Measurements from ENCODE around the gene YWHAG. TPM values are rescaled to one million over a fixed set of nuclear protein-coding genes. Genes with fewer than 3 reads are reported as not detected.
A peak's percentile ranks its signal among the peaks of the same experiment; 100 is the strongest.
"Not testable (repeated sequence)": the region's sequence is repeated elsewhere in the genome, so short reads cannot be mapped to it uniquely, and the experiment has no call there.

The YWHAG gene
- polyA plus RNA-seq, 2 donors = 35.2 to 53.3 TPM

DNA sequence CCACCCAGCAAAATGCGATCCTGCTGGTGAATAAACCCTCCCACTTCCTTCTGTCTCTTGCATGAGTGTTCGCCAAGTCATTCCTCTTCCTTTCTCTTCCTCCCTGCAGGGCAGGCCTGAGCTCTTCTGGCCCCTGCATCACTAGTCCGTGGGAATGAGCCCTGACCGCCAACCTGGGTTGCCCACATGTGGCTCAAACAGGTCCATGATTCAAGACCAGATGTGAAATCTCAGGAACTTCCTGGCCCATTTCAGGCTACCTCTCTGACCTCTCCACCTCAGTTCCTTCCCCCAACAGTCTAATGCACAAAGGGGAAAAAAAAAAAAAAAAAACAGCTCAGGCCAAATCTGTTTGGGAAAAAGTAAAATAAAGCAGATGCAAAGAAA, 5.4 kb upstream of the YWHAG start:
- Histone ChIP-seq H3K9me3 (ENCODE audit: control insufficient read depth in 2 of 2, insufficient read depth in 1 of 2, low read depth in 1 of 2, low read length in 1 of 2) (no peaks in the 10 kb centered on the region), H3K4me3 (ENCODE audit: low read depth in 1 of 2, low read length in 2 of 2) (no peak overlapping the region), H3K4me1 (ENCODE audit: control insufficient read depth in 2 of 2, insufficient read depth in 2 of 2, low read length in 1 of 2) (peaks cover 0 to 6% of the 10 kb centered on the region in 2 donors), H3K27me3 (ENCODE audit: control insufficient read depth in 1 of 2, insufficient read depth in 2 of 2, low read length in 2 of 2) (no peaks in the 10 kb centered on the region), H3K27ac (ENCODE audit: low read depth in 2 of 2, low read length in 1 of 2) (peak overlapping the region; percentile 84 to 98), H3K36me3 (ENCODE audit: control insufficient read depth in 2 of 2, insufficient read depth in 2 of 2, low read length in 1 of 2) (no peaks in the 10 kb centered on the region)
- WGBS, 2 donors = 24 to 34% methylated on average over 4 of the region's 4 CpGs

DNA sequence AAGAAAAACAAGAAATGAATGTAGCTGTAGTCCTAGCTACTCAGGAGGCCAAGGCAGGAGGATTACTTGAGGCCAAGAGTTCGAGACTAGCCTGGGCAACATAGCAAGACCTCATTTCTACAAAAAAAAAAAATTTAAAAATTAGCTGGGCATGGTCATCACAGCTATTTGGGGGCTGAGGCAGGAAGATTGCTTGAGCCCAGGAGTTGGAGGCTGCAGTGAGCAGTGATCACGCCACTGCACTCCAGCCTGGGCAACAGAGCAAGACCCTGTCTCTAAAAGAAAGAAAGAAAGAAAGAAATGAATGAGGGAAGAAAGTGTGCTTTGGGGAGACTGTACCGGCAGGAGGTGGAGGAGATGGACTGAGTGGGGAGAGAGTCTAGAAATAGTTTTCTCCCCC, 5.0 kb upstream of the YWHAG start:
- not testable (repeated sequence) for H3K4me3 ChIP-seq (ENCODE audit: low read depth in 1 of 2, low read length in 2 of 2); H3K36me3 ChIP-seq (ENCODE audit: control insufficient read depth in 2 of 2, insufficient read depth in 2 of 2, low read length in 1 of 2); H3K27me3 ChIP-seq (ENCODE audit: control insufficient read depth in 1 of 2, insufficient read depth in 2 of 2, low read length in 2 of 2); H3K9me3 ChIP-seq (ENCODE audit: control insufficient read depth in 2 of 2, insufficient read depth in 1 of 2, low read depth in 1 of 2, low read length in 1 of 2); H3K4me1 ChIP-seq (ENCODE audit: control insufficient read depth in 2 of 2, insufficient read depth in 2 of 2, low read length in 1 of 2)
- H3K27ac ChIP-seq (ENCODE audit: low read depth in 2 of 2, low read length in 1 of 2) = peak overlapping the region; percentile 84 to 98
- WGBS, 2 donors = 77 to 80% methylated on average over 3 of the region's 3 CpGs

DNA sequence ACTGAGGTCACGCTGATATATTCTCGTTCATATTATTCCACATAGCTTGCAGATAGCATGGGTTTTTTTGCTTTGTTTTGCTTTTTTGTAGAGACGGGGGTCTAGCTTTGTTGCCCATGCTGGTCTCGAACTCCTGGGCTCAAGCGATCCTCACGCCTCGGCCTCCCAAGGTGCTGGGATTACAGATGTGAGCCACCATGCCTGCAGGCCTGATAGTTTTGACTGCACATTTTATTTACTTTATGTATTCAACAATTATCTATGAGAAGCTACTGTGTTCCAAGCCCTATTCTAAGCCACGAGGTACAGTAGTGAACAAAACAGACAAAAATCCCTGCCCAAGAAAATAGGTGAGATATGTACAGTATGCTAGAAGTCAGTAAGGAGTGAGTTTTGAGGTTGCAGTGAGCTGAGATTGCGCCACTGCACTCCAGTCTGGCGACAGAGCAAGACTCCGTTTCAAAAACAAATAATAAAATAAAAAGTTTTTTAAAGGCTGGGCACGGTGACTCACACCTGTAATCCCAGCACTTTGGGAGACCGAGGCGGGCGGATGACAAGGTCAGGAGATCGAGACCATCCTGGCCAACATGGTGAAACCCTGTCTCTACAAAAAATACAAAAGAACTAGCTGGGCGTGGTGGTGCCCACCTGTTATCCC, 1.3 kb upstream of the YWHAG start:
- Histone ChIP-seq H3K36me3 (ENCODE audit: control insufficient read depth in 2 of 2, insufficient read depth in 2 of 2, low read length in 1 of 2) (no peaks in the 10 kb centered on the region), H3K9me3 (ENCODE audit: control insufficient read depth in 2 of 2, insufficient read depth in 1 of 2, low read depth in 1 of 2, low read length in 1 of 2) (no peaks in the 10 kb centered on the region), H3K27ac (ENCODE audit: low read depth in 2 of 2, low read length in 1 of 2) (peak overlapping the region; percentile 99), H3K27me3 (ENCODE audit: control insufficient read depth in 1 of 2, insufficient read depth in 2 of 2, low read length in 2 of 2) (no peaks in the 10 kb centered on the region), H3K4me3 (ENCODE audit: low read depth in 1 of 2, low read length in 2 of 2) (peak overlapping the region in 1 of 2 donors; percentile 76), H3K4me1 (ENCODE audit: control insufficient read depth in 2 of 2, insufficient read depth in 2 of 2, low read length in 1 of 2) (peaks cover 0 to 8% of the 10 kb centered on the region in 2 donors)
- 61 to 67% methylated on average over 17 of the region's 17 CpGs for WGBS, 2 donors

DNA sequence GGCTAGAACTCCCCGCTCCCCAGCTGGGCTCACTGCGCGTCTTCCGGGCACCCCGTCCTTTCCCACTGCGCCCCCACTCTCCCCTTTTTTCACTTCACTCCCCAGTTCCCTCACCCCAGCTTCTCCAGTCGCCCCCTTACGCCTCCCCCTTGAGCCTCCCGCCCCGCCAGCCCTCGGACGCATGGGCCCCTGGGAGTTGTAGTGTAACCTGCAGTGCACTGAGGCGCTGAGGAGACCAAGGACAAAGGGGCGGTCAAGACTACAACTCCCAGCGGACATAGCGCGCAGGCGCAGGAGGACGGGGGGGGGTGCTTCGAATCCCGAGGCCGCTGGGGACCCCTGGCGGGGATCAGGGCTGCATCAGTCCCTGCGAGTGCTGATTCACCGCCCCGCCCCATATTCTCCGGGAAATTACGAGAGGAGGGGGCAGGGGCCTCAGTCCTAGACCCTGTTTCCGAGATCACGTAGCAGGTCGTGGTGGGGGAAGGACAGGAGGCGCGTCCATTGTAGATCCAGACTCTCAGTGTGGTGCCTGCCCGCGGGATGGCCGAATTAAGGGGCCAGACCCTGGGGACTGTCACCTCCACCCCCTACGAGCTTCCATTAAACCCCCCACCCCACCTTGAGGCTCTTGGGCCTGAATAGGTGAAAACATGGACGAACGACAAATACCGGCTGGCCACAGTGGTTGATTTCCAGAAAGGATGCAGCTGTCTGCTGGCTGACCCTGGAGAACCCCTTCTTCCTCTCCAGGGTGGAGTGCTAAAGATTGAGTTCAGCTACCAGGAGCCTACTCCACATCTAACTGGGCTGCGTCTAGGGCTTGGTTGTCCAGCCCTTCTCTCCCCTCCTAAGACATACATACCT, 553 bp upstream of the YWHAG start:
- H3K27ac ChIP-seq (ENCODE audit: low read depth in 2 of 2, low read length in 1 of 2) = peak overlapping the region; percentile 99
- no peaks in the 10 kb centered on the region for H3K36me3 ChIP-seq (ENCODE audit: control insufficient read depth in 2 of 2, insufficient read depth in 2 of 2, low read length in 1 of 2)
- H3K4me3 ChIP-seq (ENCODE audit: low read depth in 1 of 2, low read length in 2 of 2) = peak overlapping the region; percentile 76 to 100
- H3K9me3 ChIP-seq (ENCODE audit: control insufficient read depth in 2 of 2, insufficient read depth in 1 of 2, low read depth in 1 of 2, low read length in 1 of 2) = no peaks in the 10 kb centered on the region
- no peaks in the 10 kb centered on the region for H3K27me3 ChIP-seq (ENCODE audit: control insufficient read depth in 1 of 2, insufficient read depth in 2 of 2, low read length in 2 of 2)
- H3K4me1 ChIP-seq (ENCODE audit: control insufficient read depth in 2 of 2, insufficient read depth in 2 of 2, low read length in 1 of 2) = peaks cover 0 to 5% of the 10 kb centered on the region in 2 donors
- 1% methylated on average over 40 to 41 of the region's 41 CpGs for WGBS, 2 donors

DNA sequence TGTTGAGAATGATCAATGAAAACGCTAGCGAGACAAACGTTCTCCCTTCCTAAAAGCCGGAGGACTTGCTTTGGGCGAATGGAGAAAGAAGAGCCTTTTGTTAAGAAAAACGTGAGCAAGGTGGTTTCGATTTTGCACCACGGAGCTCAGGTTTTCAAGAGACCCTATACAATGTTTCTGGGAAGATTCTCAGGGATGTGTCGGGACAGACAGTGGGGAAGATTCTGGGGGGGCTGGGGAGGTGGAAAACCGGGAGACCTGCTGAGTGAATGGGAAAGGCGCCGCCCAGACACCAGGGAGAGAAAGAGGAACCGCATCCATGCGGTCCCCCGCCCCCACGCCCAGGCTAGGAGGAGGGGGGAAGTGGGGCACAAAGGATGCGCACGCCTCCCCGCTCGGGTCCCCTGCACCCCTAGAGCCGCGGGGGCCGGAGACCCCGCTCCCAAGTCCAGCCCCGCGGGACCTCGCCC, 745 bp downstream of the YWHAG start:
- peak overlapping the region; percentile 99 for H3K27ac ChIP-seq (ENCODE audit: low read depth in 2 of 2, low read length in 1 of 2)

DNA sequence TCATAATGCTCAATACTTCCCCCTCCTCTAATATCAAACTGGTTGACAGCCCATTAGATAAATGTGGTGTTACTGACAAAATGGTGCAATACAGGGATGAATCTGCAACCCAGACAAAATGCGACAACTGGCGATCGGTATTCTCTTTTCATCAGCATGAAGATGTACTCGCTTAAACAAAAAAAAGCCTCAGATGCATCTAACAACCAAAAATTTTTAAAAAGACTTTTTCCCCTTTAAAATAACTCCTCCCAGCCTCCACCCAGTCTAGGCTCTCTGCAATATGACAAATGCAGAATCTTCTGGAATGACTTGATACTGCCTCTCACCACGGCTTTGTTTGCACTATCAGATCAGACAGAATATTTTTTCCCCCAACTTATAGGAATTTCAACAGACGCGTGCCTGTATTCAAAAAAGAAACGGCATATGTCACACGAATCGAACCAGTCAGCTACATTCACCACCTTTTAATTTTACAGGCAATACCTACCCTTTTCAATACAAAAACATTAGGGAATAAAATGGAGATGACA, 1.2 kb downstream of the YWHAG start:
- Histone ChIP-seq H3K4me1 (ENCODE audit: control insufficient read depth in 2 of 2, insufficient read depth in 2 of 2, low read length in 1 of 2) (peaks cover 0 to 2% of the 10 kb centered on the region in 2 donors), H3K27me3 (ENCODE audit: control insufficient read depth in 1 of 2, insufficient read depth in 2 of 2, low read length in 2 of 2) (no peaks in the 10 kb centered on the region), H3K9me3 (ENCODE audit: control insufficient read depth in 2 of 2, insufficient read depth in 1 of 2, low read depth in 1 of 2, low read length in 1 of 2) (no peaks in the 10 kb centered on the region), H3K4me3 (ENCODE audit: low read depth in 1 of 2, low read length in 2 of 2) (peak overlapping the region; percentile 76 to 100), H3K36me3 (ENCODE audit: control insufficient read depth in 2 of 2, insufficient read depth in 2 of 2, low read length in 1 of 2) (no peaks in the 10 kb centered on the region), H3K27ac (ENCODE audit: low read depth in 2 of 2, low read length in 1 of 2) (peak overlapping the region; percentile 99)
- 2% methylated on average over 10 of the region's 10 CpGs for WGBS, 2 donors

More for the DNA sequence above, 745 bp downstream of the YWHAG start:
- Histone ChIP-seq H3K27me3 (ENCODE audit: control insufficient read depth in 1 of 2, insufficient read depth in 2 of 2, low read length in 2 of 2) (no peaks in the 10 kb centered on the region), H3K4me1 (ENCODE audit: control insufficient read depth in 2 of 2, insufficient read depth in 2 of 2, low read length in 1 of 2) (peaks cover 0 to 2% of the 10 kb centered on the region in 2 donors), H3K36me3 (ENCODE audit: control insufficient read depth in 2 of 2, insufficient read depth in 2 of 2, low read length in 1 of 2) (no peaks in the 10 kb centered on the region), H3K4me3 (ENCODE audit: low read depth in 1 of 2, low read length in 2 of 2) (peak overlapping the region; percentile 76 to 100), H3K9me3 (ENCODE audit: control insufficient read depth in 2 of 2, insufficient read depth in 1 of 2, low read depth in 1 of 2, low read length in 1 of 2) (no peaks in the 10 kb centered on the region)
- WGBS, 2 donors = 1 to 2% methylated on average over 25 to 27 of the region's 27 CpGs

DNA sequence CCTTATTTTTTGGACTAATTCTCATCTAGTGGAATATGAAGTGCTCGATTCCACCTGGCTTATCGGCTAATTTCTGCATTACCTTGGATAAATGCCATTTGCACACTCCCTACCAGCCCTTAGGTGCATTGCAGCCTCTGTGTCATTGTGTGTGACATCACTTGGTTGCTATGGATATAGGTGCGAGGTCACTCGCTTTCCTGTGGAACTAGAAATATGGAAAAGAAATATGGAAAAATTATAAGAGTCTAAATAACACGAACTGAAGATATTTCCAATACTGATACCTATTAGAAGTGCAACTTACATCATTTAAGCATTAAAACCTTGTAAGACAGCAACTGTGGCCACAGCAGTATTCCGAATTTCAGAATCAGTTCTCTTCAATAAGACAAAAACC, 2.0 kb downstream of the YWHAG start:
- Histone ChIP-seq H3K27me3 (ENCODE audit: control insufficient read depth in 1 of 2, insufficient read depth in 2 of 2, low read length in 2 of 2) (no peaks in the 10 kb centered on the region), H3K36me3 (ENCODE audit: control insufficient read depth in 2 of 2, insufficient read depth in 2 of 2, low read length in 1 of 2) (no peaks in the 10 kb centered on the region), H3K4me1 (ENCODE audit: control insufficient read depth in 2 of 2, insufficient read depth in 2 of 2, low read length in 1 of 2) (peaks cover 0 to 2% of the 10 kb centered on the region in 2 donors), H3K27ac (ENCODE audit: low read depth in 2 of 2, low read length in 1 of 2) (peak overlapping the region in 1 of 2 donors; percentile 15), H3K9me3 (ENCODE audit: control insufficient read depth in 2 of 2, insufficient read depth in 1 of 2, low read depth in 1 of 2, low read length in 1 of 2) (no peaks in the 10 kb centered on the region), H3K4me3 (ENCODE audit: low read depth in 1 of 2, low read length in 2 of 2) (peak overlapping the region in 1 of 2 donors; percentile 76)
- 29 to 33% methylated on average over 6 of the region's 6 CpGs for WGBS, 2 donors

DNA sequence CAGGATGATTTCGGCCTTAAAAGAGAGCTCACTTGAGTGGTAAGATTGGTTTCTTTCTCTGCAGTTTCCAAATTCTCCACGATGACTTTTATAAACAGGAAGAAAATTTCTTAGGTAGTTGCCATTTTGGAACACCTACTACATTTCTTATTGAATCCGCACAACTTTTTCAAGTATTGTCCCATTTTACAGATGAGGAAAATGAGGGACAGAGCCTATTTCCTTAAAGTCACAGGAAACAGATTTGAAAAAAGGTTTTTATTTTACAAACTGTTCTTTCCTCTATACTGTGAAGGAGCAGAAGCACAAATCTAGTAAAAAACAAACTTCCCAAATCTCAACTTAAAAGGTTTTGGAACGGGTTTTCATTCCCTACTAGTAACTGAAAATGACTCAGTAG, 2.7 kb downstream of the YWHAG start:
- no peak overlapping the region for H3K27ac ChIP-seq (ENCODE audit: low read depth in 2 of 2, low read length in 1 of 2)
- no peaks in the 10 kb centered on the region for H3K9me3 ChIP-seq (ENCODE audit: control insufficient read depth in 2 of 2, insufficient read depth in 1 of 2, low read depth in 1 of 2, low read length in 1 of 2)
- H3K27me3 ChIP-seq (ENCODE audit: control insufficient read depth in 1 of 2, insufficient read depth in 2 of 2, low read length in 2 of 2) = no peaks in the 10 kb centered on the region
- H3K4me3 ChIP-seq (ENCODE audit: low read depth in 1 of 2, low read length in 2 of 2) = no peak overlapping the region
- 74 to 75% methylated on average over 4 of the region's 4 CpGs for WGBS, 2 donors
- H3K36me3 ChIP-seq (ENCODE audit: control insufficient read depth in 2 of 2, insufficient read depth in 2 of 2, low read length in 1 of 2) = no peaks in the 10 kb centered on the region
- peaks cover 0 to 2% of the 10 kb centered on the region in 2 donors for H3K4me1 ChIP-seq (ENCODE audit: control insufficient read depth in 2 of 2, insufficient read depth in 2 of 2, low read length in 1 of 2)

DNA sequence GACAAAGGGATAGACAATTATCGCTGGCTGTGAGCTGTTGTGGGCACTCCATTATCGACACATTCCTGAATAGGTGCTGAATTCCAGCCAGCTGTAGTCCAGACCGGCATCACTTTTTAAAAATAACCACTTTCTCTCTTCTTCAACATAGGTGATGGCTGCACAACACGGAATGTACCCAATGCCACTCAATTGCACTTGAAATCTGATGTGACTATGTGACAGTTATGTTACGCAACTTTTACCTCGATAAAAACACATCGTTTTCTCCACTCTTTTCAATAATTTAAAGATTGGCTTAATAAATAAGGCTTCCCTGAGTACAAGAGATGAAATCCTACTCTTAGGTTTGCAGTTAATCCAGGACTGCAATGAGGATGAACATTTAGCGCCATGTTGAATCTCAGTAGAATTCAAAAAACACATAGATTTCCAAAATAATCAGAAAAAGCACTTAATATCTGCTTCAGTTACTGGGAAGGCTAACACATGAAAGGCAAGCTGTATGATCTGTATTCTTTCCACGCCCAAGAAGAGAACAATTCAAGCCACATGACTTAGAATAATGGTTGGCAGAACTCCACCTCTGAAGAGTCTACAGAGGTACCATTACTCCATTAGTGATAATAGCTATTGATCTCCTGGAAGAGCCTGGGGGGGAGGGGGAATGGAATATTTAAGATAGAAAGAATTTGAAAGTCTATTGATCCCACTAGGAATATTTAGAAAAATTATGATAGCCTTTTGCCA, 3.6 kb downstream of the YWHAG start:
- WGBS, 2 donors = 85 to 89% methylated on average over 9 of the region's 9 CpGs

More for the DNA sequence above, 3.6 kb downstream of the YWHAG start:
- peaks cover 0 to 2% of the 10 kb centered on the region in 2 donors for H3K4me1 ChIP-seq (ENCODE audit: control insufficient read depth in 2 of 2, insufficient read depth in 2 of 2, low read length in 1 of 2)
- no peaks in the 10 kb centered on the region for H3K27me3 ChIP-seq (ENCODE audit: control insufficient read depth in 1 of 2, insufficient read depth in 2 of 2, low read length in 2 of 2)
- no peak overlapping the region for H3K27ac ChIP-seq (ENCODE audit: low read depth in 2 of 2, low read length in 1 of 2)
- no peaks in the 10 kb centered on the region for H3K9me3 ChIP-seq (ENCODE audit: control insufficient read depth in 2 of 2, insufficient read depth in 1 of 2, low read depth in 1 of 2, low read length in 1 of 2)
- no peak overlapping the region for H3K4me3 ChIP-seq (ENCODE audit: low read depth in 1 of 2, low read length in 2 of 2)
- peaks cover 0 to 2% of the 10 kb centered on the region in 2 donors for H3K36me3 ChIP-seq (ENCODE audit: control insufficient read depth in 2 of 2, insufficient read depth in 2 of 2, low read length in 1 of 2)

All from esophagus (tissue), 2 donors.